Measurements from ENCODE around the gene DEXI.

DEXI gene

DNA sequence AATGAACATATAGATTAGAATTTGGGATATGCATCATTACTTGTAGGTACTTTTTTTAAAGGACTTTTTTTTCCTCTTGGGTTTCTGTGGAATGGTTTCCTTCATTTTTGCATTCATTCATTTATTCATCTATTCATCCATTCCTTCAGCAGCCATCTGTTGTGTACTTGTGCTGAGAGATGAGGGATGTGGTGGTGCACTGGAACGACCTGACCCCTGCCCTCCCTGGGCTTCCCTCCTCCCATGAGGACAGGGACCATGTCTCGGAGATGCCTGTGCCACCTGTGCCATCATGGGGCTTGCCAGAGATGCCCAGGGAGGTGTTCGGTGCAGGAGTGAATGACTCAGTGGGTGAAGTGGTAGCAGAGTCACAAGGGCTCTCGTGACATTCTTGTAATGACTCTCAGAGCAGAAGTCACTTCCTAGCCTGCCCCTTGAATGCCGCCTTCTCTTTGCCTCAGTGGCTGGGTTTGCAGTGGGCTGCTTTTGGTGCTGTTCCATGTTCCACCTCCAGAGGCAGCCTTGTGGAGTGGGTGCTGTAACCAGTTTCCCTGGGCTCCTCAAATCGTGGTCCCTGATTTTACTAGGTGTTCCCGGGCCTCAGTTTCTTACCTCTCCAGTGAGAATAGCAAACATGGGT, 46.0 kb upstream of the DEXI start:
- Histone ChIP-seq H2AFZ (no peak overlapping the region), H3K27me3 (ENCODE audit: control insufficient read depth, insufficient read depth, low read length) (no peaks in the 10 kb centered on the region), H3K4me3 (ENCODE audit: low read depth, low read length) (no peak overlapping the region), H3K9me3 (ENCODE audit: control insufficient read depth, low read length) (no peaks in the 10 kb centered on the region), H3K27ac (no peak overlapping the region), H3K9ac (no peak overlapping the region), H3K4me2 (ENCODE audit: low read length) (no peak overlapping the region), H3K36me3 (ENCODE audit: control insufficient read depth, insufficient read depth, low read length) (no peaks in the 10 kb centered on the region), H3K79me2 (no peaks in the 10 kb centered on the region), H3K4me1 (no peaks in the 10 kb centered on the region)
- TF ChIP-seq, protein P1, sequence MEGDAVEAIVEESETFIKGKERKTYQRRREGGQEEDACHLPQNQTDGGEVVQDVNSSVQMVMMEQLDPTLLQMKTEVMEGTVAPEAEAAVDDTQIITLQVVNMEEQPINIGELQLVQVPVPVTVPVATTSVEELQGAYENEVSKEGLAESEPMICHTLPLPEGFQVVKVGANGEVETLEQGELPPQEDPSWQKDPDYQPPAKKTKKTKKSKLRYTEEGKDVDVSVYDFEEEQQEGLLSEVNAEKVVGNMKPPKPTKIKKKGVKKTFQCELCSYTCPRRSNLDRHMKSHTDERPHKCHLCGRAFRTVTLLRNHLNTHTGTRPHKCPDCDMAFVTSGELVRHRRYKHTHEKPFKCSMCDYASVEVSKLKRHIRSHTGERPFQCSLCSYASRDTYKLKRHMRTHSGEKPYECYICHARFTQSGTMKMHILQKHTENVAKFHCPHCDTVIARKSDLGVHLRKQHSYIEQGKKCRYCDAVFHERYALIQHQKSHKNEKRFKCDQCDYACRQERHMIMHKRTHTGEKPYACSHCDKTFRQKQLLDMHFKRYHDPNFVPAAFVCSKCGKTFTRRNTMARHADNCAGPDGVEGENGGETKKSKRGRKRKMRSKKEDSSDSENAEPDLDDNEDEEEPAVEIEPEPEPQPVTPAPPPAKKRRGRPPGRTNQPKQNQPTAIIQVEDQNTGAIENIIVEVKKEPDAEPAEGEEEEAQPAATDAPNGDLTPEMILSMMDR (IDR thresholded peaks at IDR 0.05), result no peak

- Histone ChIP-seq H3K36me3 (ENCODE audit: control insufficient read depth, insufficient read depth, low read length) (no peaks in the 10 kb centered on the region), H3K4me2 (ENCODE audit: low read length) (no peak overlapping the region), H3K27me3 (ENCODE audit: control insufficient read depth, insufficient read depth, low read length) (no peaks in the 10 kb centered on the region), H2AFZ (no peak overlapping the region), H3K4me3 (ENCODE audit: low read depth, low read length) (no peak overlapping the region), H3K79me2 (no peaks in the 10 kb centered on the region), H3K9me3 (ENCODE audit: control insufficient read depth, low read length) (no peaks in the 10 kb centered on the region), H3K27ac (no peak overlapping the region), H3K9ac (no peak overlapping the region), H3K4me1 (no peaks in the 10 kb centered on the region)
- TF ChIP-seq, protein P1 (IDR thresholded peaks at IDR 0.05), result no peak
These were observed 45.3 kb upstream of the DEXI start for GRCh38 chr16:10987361-10988163.

GRCh38 chr16:10984509-10984908, 42.2 kb upstream of the DEXI start:
- Histone ChIP-seq H3K27ac (no peak overlapping the region), H3K4me1 (no peaks in the 10 kb centered on the region), H3K79me2 (no peaks in the 10 kb centered on the region), H3K36me3 (ENCODE audit: control insufficient read depth, insufficient read depth, low read length) (no peaks in the 10 kb centered on the region), H3K9me3 (ENCODE audit: control insufficient read depth, low read length) (no peaks in the 10 kb centered on the region), H3K27me3 (ENCODE audit: control insufficient read depth, insufficient read depth, low read length) (no peaks in the 10 kb centered on the region), H2AFZ (no peak overlapping the region), H3K4me2 (ENCODE audit: low read length) (no peak overlapping the region), H3K4me3 (ENCODE audit: low read depth, low read length) (no peak overlapping the region), H3K9ac (no peak overlapping the region)
- TF ChIP-seq, protein P1 (IDR thresholded peaks at IDR 0.05), result no peak

GRCh38 chr16:10983159-10983558, 40.9 kb upstream of the DEXI start:
- Histone ChIP-seq H3K9me3 (ENCODE audit: control insufficient read depth, low read length) (no peaks in the 10 kb centered on the region), H2AFZ (no peak overlapping the region), H3K27me3 (ENCODE audit: control insufficient read depth, insufficient read depth, low read length) (no peaks in the 10 kb centered on the region), H3K4me3 (ENCODE audit: low read depth, low read length) (no peak overlapping the region), H3K36me3 (ENCODE audit: control insufficient read depth, insufficient read depth, low read length) (no peaks in the 10 kb centered on the region), H3K4me1 (no peaks in the 10 kb centered on the region), H3K9ac (no peak overlapping the region), H3K27ac (no peak overlapping the region), H3K4me2 (ENCODE audit: low read length) (no peak overlapping the region), H3K79me2 (no peaks in the 10 kb centered on the region)
- TF ChIP-seq, protein P1 (IDR thresholded peaks at IDR 0.05), result no peak

Data from parathyroid adenoma (tissue), 2 donors.